Body of pancreas (tissue), 4 donors: ENCODE results near the gene OSBPL5.

Experiments used
- CTCF ChIP-seq, 7 experiments: fragments of 450-650 bp in 4 of 7; fragments of 200-600 bp in 3 of 7; sonication (generic) in 3 of 7; IDR thresholded peaks; one replicate each; pipeline ENCODE4 v1.5.1; 2016 to 2019; ENCODE audit warnings: antibody characterized with exemption in 7 of 7
- POLR2A ChIP-seq, 3 donors: fragments of 450-650 bp; IDR thresholded peaks; one replicate each; pipeline ENCODE4 v1.6.1; 2016; ENCODE audit warnings: antibody characterized with exemption in 3 of 3, mild to moderate bottlenecking in 2 of 3

GRCh38 chr11:3133261-3134217, 31.6 kb downstream of the OSBPL5 start:
- TF ChIP-seq CTCF (IDR thresholded peaks at IDR 0.05) (no peak), POLR2A (IDR thresholded peaks at IDR 0.05) (no peak)
